Measurements from ENCODE around the gene NTSR2.

- TF ChIP-seq CTCF (IDR thresholded peaks at IDR 0.05; ENCODE audit: low read depth, low read length, poor library complexity, severe bottlenecking): no peak
- no peak for TF ChIP-seq EZH2phosphoT487 (IDR thresholded peaks at IDR 0.05; ENCODE audit: borderline replicate concordance, low read length)
Measured at GRCh38 chr2:11685906-11686470, 16.0 kb upstream of the NTSR2 start.

Measured in DOHH2 (cell line).